ENCODE results near the gene DNAJA2.

DNA sequence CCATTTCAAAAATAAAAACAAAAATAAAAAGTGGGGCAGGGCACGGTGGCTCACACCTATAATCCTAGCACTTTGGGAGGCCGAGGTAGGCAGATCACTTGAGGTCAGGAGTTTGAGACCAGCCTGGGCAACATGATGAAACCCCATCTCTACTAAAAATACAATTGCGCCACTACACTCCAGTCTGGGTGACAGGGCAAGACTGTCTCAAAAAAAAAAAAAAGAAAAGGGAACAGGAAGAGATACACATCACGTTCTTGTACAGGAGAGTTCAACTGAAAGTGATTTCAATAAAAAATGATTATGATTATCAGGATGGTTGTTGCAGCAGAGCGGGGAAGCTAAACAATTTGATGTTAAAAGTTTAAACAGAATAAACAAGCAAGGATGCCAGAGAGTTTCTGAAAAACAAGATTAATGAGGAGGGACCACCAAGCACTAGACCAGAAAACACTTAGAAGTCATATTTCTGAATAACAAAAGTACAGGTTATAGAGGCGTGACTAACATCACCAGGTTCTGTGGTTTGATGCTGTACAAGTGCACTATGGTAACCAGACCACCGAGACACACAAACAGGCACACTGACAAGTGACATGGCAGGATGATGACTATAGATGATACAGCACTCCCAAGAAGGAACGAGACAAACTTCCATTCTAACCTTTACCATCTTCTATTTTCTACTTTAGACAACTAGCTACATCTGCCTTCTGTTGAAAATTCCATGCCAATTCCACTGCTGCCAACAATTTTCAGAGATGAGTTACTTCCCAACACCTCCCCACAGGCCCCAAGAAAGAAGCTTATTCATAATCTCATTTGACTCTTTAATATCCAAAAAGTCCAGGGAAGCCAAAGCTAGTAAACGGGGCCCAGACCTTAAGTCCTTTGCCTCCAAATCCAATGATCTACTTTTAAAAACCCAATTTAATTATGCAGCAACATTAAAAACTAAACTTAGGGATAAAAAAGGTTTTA, 11.8 kb downstream of the DNAJA2 start:
- TF ChIP-seq, protein P1, sequence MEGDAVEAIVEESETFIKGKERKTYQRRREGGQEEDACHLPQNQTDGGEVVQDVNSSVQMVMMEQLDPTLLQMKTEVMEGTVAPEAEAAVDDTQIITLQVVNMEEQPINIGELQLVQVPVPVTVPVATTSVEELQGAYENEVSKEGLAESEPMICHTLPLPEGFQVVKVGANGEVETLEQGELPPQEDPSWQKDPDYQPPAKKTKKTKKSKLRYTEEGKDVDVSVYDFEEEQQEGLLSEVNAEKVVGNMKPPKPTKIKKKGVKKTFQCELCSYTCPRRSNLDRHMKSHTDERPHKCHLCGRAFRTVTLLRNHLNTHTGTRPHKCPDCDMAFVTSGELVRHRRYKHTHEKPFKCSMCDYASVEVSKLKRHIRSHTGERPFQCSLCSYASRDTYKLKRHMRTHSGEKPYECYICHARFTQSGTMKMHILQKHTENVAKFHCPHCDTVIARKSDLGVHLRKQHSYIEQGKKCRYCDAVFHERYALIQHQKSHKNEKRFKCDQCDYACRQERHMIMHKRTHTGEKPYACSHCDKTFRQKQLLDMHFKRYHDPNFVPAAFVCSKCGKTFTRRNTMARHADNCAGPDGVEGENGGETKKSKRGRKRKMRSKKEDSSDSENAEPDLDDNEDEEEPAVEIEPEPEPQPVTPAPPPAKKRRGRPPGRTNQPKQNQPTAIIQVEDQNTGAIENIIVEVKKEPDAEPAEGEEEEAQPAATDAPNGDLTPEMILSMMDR (IDR thresholded peaks at IDR 0.05) = no peak
- no peak for TF ChIP-seq POLR2A (IDR thresholded peaks at IDR 0.05)

All from ovary (tissue), 3 donors.